HG03565 (cell line): ENCODE results near the gene CHST9.
"Not testable (repeated sequence)": the region's sequence is repeated elsewhere in the genome, so short reads cannot be mapped to it uniquely, and the experiment has no call there.

Experiments
- ATAC-seq: cut with Tn5 transposase; IDR thresholded peaks from one replicate; pipeline ENCODE4 v1.9.1; 2021; ENCODE audit warnings: mild to moderate bottlenecking, moderate library complexity; ENCODE audit not compliant: unreplicated experiment

CHST9 gene

GRCh38 chr18:27185025-27185763 lies at the start of gene CHST9:
TSS of gene CHST9 (minus strand) at chr18:27185308. CDS start at chr18:27142809, 42,499 bp downstream.
- no peak for ATAC-seq

- ATAC-seq = not testable (repeated sequence)
These were observed 47.2 kb upstream of the CHST9 start for GRCh38 chr18:27232355-27232754.

GRCh38 chr18:27231671-27232070 lies 46.6 kb upstream of the CHST9 start:
- not testable (repeated sequence) for ATAC-seq

GRCh38 chr18:27231221-27231620 lies 46.1 kb upstream of the CHST9 start:
- not testable (repeated sequence) for ATAC-seq

GRCh38 chr18:27227721-27228120 lies 42.6 kb upstream of the CHST9 start:
- no peak for ATAC-seq

GRCh38 chr18:27226556-27227075 lies 41.5 kb upstream of the CHST9 start:
- no peak for ATAC-seq

GRCh38 chr18:27225947-27226481 lies 40.9 kb upstream of the CHST9 start:
- ATAC-seq = no peak

GRCh38 chr18:27223526-27224291 lies 38.6 kb upstream of the CHST9 start:
- ATAC-seq = no peak

GRCh38 chr18:27214831-27215230 lies 29.7 kb upstream of the CHST9 start:
- no peak for ATAC-seq

- no peak for ATAC-seq
These were observed 28.1 kb upstream of the CHST9 start for GRCh38 chr18:27213123-27213717.

GRCh38 chr18:27211569-27211968 lies 26.5 kb upstream of the CHST9 start:
- ATAC-seq = no peak

GRCh38 chr18:27206411-27206810 lies 21.3 kb upstream of the CHST9 start:
- ATAC-seq = no peak

GRCh38 chr18:27202741-27203140 lies 17.6 kb upstream of the CHST9 start:
- ATAC-seq = no peak

GRCh38 chr18:27198036-27198435 lies 12.9 kb upstream of the CHST9 start:
- ATAC-seq = no peak

- no peak for ATAC-seq
These were observed 3.2 kb upstream of the CHST9 start for GRCh38 chr18:27188309-27188708.

- no peak for ATAC-seq
These were observed 789 bp upstream of the CHST9 start for GRCh38 chr18:27185897-27186296.

GRCh38 chr18:27184115-27185024 lies 738 bp downstream of the CHST9 start:
- ATAC-seq = no peak

GRCh38 chr18:27181726-27182125 lies 3.4 kb downstream of the CHST9 start:
- ATAC-seq = no peak

- no peak for ATAC-seq
These were observed 6.7 kb downstream of the CHST9 start for GRCh38 chr18:27178424-27178823.

GRCh38 chr18:27175914-27176313 lies 9.2 kb downstream of the CHST9 start:
- ATAC-seq = no peak
